Measurements from ENCODE around the gene IFT81. TPM values are rescaled to one million over a fixed set of nuclear protein-coding genes. Genes with fewer than 3 reads are reported as not detected.

The IFT81 gene
- total and polyA plus RNA-seq, 2 of the 13 experiments (the other 11 are each of a cell fraction or from before 2014, with no cell fraction given), result 4.2 to 13.0 TPM

DNA sequence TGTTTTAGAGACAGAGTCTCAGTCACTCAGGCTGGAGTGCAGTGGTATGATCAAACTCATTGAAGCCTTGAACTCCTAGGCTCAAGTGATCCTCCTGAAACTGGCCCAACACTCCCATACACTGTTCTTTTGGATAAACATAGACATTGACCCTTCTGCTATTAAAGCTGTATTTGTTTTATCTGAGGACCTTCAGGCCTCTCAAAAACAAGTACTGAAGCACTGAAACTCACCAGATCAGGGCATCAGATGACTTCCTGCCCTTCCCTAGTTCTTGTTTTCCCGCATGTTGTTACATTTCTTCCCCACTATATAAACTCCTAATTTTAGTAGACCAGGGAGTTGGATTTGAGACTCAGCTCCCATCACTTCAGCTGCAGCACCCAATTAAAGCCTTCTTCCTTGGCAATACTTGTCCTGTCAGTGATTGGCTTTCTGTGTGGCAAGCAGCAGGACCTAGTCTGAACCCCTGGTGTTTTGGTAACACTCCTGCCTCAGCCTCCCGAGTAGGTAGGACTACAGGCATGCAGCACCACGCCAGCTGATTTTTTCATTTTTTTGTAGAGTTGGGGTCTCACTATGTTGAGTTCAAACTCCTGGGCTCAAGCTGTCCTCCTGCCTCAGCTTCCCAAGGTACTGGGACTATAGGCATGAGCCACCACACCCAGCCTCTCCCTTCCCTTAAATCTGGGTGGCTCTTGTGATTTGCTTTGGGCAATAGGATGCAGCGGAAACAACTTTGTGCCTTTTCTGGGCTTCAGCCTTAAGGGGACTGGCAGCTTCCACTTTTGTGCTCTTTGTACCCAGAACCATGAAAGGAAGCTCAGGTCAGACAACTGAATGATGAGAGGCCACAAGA, 12.5 kb upstream of the IFT81 start (continued):
- TF ChIP-seq CHD4 (IDR thresholded peaks at IDR 0.05; ENCODE audit: borderline replicate concordance, low read length) (no peak), ZNF616 (CRISPR knock-in tag; IDR thresholded peaks at IDR 0.05; ENCODE audit: low read depth) (no peak), NFATC3 (CRISPR knock-in tag; IDR thresholded peaks at IDR 0.05) (no peak), ZNF350 (CRISPR knock-in tag; IDR thresholded peaks at IDR 0.05; ENCODE audit: borderline replicate concordance, low read depth) (no peak), ZNF136 (CRISPR knock-in tag; IDR thresholded peaks at IDR 0.05; ENCODE audit: low read depth) (no peak), ZNF20 (CRISPR knock-in tag; IDR thresholded peaks at IDR 0.05) (no peak), RFXANK (CRISPR knock-in tag; IDR thresholded peaks at IDR 0.05) (0 out of 2 replicates have a peak, but pooled peaks have one; percentile 40), KDM5B (CRISPR knock-in tag; IDR thresholded peaks at IDR 0.05; ENCODE audit: borderline replicate concordance) (no peak), PITX1 (CRISPR knock-in tag; IDR thresholded peaks at IDR 0.05) (peak; percentile 59; the same call in 1 of the 2 replicates), SP4 (CRISPR knock-in tag; IDR thresholded peaks at IDR 0.05) (no peak), ZNF790 (CRISPR knock-in tag; IDR thresholded peaks at IDR 0.05; ENCODE audit: borderline replicate concordance) (no peak), MAFK (conservative IDR thresholded peaks at IDR 0.05 in 1 of 2, IDR thresholded peaks at IDR 0.05 in 1 of 2; ENCODE audit: low read length in 2 of 2) (no peak), RERE (CRISPR knock-in tag; IDR thresholded peaks at IDR 0.05; ENCODE audit: low read depth) (peak; percentile 44; the same call in 1 of the 2 replicates)
- TF ChIP-seq, protein P1, sequence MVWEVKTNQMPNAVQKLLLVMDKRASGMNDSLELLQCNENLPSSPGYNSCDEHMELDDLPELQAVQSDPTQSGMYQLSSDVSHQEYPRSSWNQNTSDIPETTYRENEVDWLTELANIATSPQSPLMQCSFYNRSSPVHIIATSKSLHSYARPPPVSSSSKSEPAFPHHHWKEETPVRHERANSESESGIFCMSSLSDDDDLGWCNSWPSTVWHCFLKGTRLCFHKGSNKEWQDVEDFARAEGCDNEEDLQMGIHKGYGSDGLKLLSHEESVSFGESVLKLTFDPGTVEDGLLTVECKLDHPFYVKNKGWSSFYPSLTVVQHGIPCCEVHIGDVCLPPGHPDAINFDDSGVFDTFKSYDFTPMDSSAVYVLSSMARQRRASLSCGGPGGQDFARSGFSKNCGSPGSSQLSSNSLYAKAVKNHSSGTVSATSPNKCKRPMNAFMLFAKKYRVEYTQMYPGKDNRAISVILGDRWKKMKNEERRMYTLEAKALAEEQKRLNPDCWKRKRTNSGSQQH (CRISPR knock-in tag; IDR thresholded peaks at IDR 0.05; ENCODE audit: low read depth), result peak; percentile 16; the same call in 1 of the 2 replicates
- TF ChIP-seq, protein P2, sequence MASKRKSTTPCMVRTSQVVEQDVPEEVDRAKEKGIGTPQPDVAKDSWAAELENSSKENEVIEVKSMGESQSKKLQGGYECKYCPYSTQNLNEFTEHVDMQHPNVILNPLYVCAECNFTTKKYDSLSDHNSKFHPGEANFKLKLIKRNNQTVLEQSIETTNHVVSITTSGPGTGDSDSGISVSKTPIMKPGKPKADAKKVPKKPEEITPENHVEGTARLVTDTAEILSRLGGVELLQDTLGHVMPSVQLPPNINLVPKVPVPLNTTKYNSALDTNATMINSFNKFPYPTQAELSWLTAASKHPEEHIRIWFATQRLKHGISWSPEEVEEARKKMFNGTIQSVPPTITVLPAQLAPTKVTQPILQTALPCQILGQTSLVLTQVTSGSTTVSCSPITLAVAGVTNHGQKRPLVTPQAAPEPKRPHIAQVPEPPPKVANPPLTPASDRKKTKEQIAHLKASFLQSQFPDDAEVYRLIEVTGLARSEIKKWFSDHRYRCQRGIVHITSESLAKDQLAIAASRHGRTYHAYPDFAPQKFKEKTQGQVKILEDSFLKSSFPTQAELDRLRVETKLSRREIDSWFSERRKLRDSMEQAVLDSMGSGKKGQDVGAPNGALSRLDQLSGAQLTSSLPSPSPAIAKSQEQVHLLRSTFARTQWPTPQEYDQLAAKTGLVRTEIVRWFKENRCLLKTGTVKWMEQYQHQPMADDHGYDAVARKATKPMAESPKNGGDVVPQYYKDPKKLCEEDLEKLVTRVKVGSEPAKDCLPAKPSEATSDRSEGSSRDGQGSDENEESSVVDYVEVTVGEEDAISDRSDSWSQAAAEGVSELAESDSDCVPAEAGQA (IDR thresholded peaks at IDR 0.05; ENCODE audit: low read depth), result peak; percentile 16; the same call in 1 of the 2 replicates
- TF ChIP-seq, protein P2 (CRISPR knock-in tag; IDR thresholded peaks at IDR 0.05; ENCODE audit: borderline replicate concordance), result no peak

Data from HepG2 (cell line).